Middle frontal gyrus (tissue), 1 donor: Measurements from ENCODE around the gene NMRK2.
"Not testable (repeated sequence)": the region's sequence is repeated elsewhere in the genome, so short reads cannot be mapped to it uniquely, and the experiment has no call there.

ENCODE experiments used
- DNase-seq: peaks from one replicate; pipeline ENCODE4 v3.0.0-alpha.2; 2015; ENCODE audit warnings: low spot score; ENCODE audit errors: extremely low spot score

NMRK2 gene

GRCh38 chr19:3936506-3937442, 3.9 kb downstream of the NMRK2 start:
- DNase-seq = no peak

- DNase-seq = not testable (repeated sequence)
Observed at GRCh38 chr19:3938300-3938950, 5.6 kb downstream of the NMRK2 start.

GRCh38 chr19:3942790-3943409, 10.0 kb downstream of the NMRK2 start:
- no peak for DNase-seq

- DNase-seq = no peak
Observed at GRCh38 chr19:3944018-3944721, 11.3 kb downstream of the NMRK2 start.

- DNase-seq = no peak
Observed at GRCh38 chr19:3945838-3946237, 13.0 kb downstream of the NMRK2 start.

GRCh38 chr19:3947316-3947933, 14.6 kb downstream of the NMRK2 start:
- DNase-seq = not testable (repeated sequence)

- DNase-seq = no peak
Observed at GRCh38 chr19:3949294-3949693, 16.4 kb downstream of the NMRK2 start.

- no peak for DNase-seq
Observed at GRCh38 chr19:3949997-3950859, 17.4 kb downstream of the NMRK2 start.

GRCh38 chr19:3950871-3951861, 18.3 kb downstream of the NMRK2 start:
- DNase-seq = no peak

- not testable (repeated sequence) for DNase-seq
Observed at GRCh38 chr19:3952755-3953276, 19.9 kb downstream of the NMRK2 start.

GRCh38 chr19:3954107-3954506, 21.2 kb downstream of the NMRK2 start:
- no peak for DNase-seq

- not testable (repeated sequence) for DNase-seq
Observed at GRCh38 chr19:3955276-3955675, 22.4 kb downstream of the NMRK2 start.

GRCh38 chr19:3955688-3956087, 22.8 kb downstream of the NMRK2 start:
- no peak for DNase-seq

GRCh38 chr19:3958836-3959765, 26.2 kb downstream of the NMRK2 start:
- DNase-seq = no peak

GRCh38 chr19:3959766-3960131, 26.9 kb downstream of the NMRK2 start:
- no peak for DNase-seq

GRCh38 chr19:3961007-3961406, 28.1 kb downstream of the NMRK2 start:
- no peak for DNase-seq

- DNase-seq = no peak
Observed at GRCh38 chr19:3963458-3964255, 30.8 kb downstream of the NMRK2 start.
